ENCODE data around the gene ELOA2.
"Not testable (repeated sequence)": the region's sequence is repeated elsewhere in the genome, so short reads cannot be mapped to it uniquely, and the experiment has no call there.

Gene ELOA2

GRCh38 chr18:47022821-47023220, 12.6 kb downstream of the ELOA2 start:
- not testable (repeated sequence) for H3K27me3 ChIP-seq (ENCODE audit: insufficient read depth, low read length, poor library complexity, severe bottlenecking); H3K36me3 ChIP-seq (ENCODE audit: insufficient read depth, low read length); H3K9ac ChIP-seq (ENCODE audit: low read depth, low read length, poor library complexity, severe bottlenecking); H3K9me2 ChIP-seq (replicated peaks; ENCODE audit: low read depth, low read length); H2AFZ ChIP-seq (ENCODE audit: low read length); H3F3A ChIP-seq (ENCODE audit: low read depth); H3K4me1 ChIP-seq (ENCODE audit: insufficient read depth, low read length, poor library complexity, severe bottlenecking); H3K4me2 ChIP-seq (ENCODE audit: low read depth, low read length, poor library complexity, severe bottlenecking); H4K20me1 ChIP-seq (ENCODE audit: insufficient read depth, low read length, poor library complexity, severe bottlenecking); H3K9me3 ChIP-seq (ENCODE audit: insufficient read depth, low read depth, low read length); H3K4me3 ChIP-seq (ENCODE audit: low read length, poor library complexity, severe bottlenecking); H3K79me2 ChIP-seq (ENCODE audit: insufficient read depth, low read length)

- not testable (repeated sequence) for H3K4me3 ChIP-seq (ENCODE audit: low read length, poor library complexity, severe bottlenecking); H3K36me3 ChIP-seq (ENCODE audit: insufficient read depth, low read length); H4K20me1 ChIP-seq (ENCODE audit: insufficient read depth, low read length, poor library complexity, severe bottlenecking); H3K4me2 ChIP-seq (ENCODE audit: low read depth, low read length, poor library complexity, severe bottlenecking); H3K9ac ChIP-seq (ENCODE audit: low read depth, low read length, poor library complexity, severe bottlenecking); H3K4me1 ChIP-seq (ENCODE audit: insufficient read depth, low read length, poor library complexity, severe bottlenecking); H3K9me3 ChIP-seq (ENCODE audit: insufficient read depth, low read depth, low read length); H2AFZ ChIP-seq (ENCODE audit: low read length); H3F3A ChIP-seq (ENCODE audit: low read depth); H3K79me2 ChIP-seq (ENCODE audit: insufficient read depth, low read length); H3K27me3 ChIP-seq (ENCODE audit: insufficient read depth, low read length, poor library complexity, severe bottlenecking); H3K9me2 ChIP-seq (replicated peaks; ENCODE audit: low read depth, low read length)
Measured at GRCh38 chr18:47020757-47021156, 14.7 kb downstream of the ELOA2 start.

DNA sequence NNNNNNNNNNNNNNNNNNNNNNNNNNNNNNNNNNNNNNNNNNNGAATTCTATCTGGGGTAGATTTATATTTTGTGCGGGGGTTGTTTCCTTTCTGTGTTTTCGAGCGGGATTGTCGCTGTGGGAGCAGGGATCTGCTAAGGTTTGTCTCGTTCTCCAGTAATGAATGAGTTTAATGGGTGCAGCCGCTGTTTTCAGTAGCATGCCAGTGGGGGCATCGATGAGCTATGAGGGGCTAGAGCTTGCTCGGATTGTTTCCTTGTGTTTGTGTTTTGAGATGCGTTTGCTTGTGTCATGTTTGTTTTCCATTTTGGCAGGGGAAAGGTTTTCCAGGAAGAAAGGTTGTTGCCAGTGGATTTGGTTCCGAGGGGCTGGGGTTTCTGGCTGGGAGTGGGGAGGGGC, 15.6 kb downstream of the ELOA2 start:
- H3K9me2 ChIP-seq (replicated peaks; ENCODE audit: low read depth, low read length); H3K27me3 ChIP-seq (ENCODE audit: insufficient read depth, low read length, poor library complexity, severe bottlenecking); H4K20me1 ChIP-seq (ENCODE audit: insufficient read depth, low read length, poor library complexity, severe bottlenecking); H2AFZ ChIP-seq (ENCODE audit: low read length); H3K4me3 ChIP-seq (ENCODE audit: low read length, poor library complexity, severe bottlenecking); H3K9ac ChIP-seq (ENCODE audit: low read depth, low read length, poor library complexity, severe bottlenecking); H3K4me1 ChIP-seq (ENCODE audit: insufficient read depth, low read length, poor library complexity, severe bottlenecking); H3K4me2 ChIP-seq (ENCODE audit: low read depth, low read length, poor library complexity, severe bottlenecking); H3F3A ChIP-seq (ENCODE audit: low read depth); H3K79me2 ChIP-seq (ENCODE audit: insufficient read depth, low read length); H3K36me3 ChIP-seq (ENCODE audit: insufficient read depth, low read length); H3K9me3 ChIP-seq (ENCODE audit: insufficient read depth, low read depth, low read length): not testable (repeated sequence)
